ENCODE data around the gene ZRANB3.

The ZRANB3 gene

DNA sequence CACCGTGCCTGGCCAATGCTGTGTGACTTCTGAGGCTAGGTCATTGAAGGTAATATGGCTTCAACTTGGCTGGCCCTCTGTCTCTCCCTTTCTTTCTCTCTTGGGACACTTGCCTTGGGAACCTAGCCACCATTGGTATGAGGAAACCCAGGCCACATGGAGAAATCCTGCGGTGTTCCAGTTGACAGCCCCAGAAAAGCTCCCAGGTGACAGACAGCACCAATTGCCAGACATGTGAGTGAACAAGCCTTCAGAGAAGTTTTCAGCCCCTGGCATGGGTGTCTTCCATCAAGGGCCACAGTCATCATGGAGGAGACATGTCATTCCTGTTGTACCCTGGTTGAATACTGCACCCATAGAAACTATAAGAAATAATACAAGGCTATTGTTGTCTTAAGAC lies 292.4 kb downstream of the ZRANB3 start:
- no peak for ATAC-seq (ENCODE audit: low read depth)

DNA sequence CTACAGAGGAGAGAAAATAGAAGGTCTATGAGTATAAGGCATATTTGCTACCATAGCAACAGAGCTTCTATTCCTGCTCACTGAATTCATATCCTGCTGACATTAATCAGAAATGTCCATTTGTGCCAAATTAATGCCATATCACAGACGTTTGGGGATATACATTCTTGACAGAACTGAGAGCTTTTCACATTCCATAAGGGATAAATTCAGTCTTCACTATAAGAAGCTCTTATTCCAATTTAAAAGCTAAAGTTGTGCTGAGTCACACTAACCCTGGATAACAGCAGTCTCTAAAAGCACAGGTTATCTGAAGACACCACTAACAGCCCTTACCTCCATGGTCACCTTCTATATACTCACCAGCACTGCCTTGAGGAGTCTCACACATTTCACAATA lies 300.9 kb downstream of the ZRANB3 start:
- Mint-ChIP-seq H3K4me3 (no peak overlapping the region), H3K4me1 (no peaks in the 10 kb centered on the region), H3K27ac (no peak overlapping the region), H3K9me3 (peaks cover 9% of the 10 kb centered on the region), H3K36me3 (peaks cover 30% of the 10 kb centered on the region), H3K27me3 (no peaks in the 10 kb centered on the region)
- DNase-seq (ENCODE audit: low spot score in 2 of 2): no peak
- no peak for ATAC-seq (ENCODE audit: low read depth)

More for the DNA sequence above, 292.4 kb downstream of the ZRANB3 start:
- no peak for DNase-seq (ENCODE audit: low spot score in 2 of 2)
- Mint-ChIP-seq H3K9me3 (peaks cover 4% of the 10 kb centered on the region), H3K27me3 (no peaks in the 10 kb centered on the region), H3K4me3 (no peak overlapping the region), H3K4me1 (no peaks in the 10 kb centered on the region), H3K27ac (no peak overlapping the region), H3K36me3 (peaks cover 11% of the 10 kb centered on the region)

GRCh38 chr2:135227386-135227785 lies 303.6 kb downstream of the ZRANB3 start:
- no peak for ATAC-seq (ENCODE audit: low read depth)
- H3K27ac Mint-ChIP-seq: no peak overlapping the region

GRCh38 chr2:135226961-135227360 lies 304.1 kb downstream of the ZRANB3 start:
- ATAC-seq (ENCODE audit: low read depth): no peak
- H3K36me3 Mint-ChIP-seq: peaks cover 19% of the 10 kb centered on the region
- H3K27ac Mint-ChIP-seq: no peak overlapping the region
- H3K9me3 Mint-ChIP-seq: peaks cover 3% of the 10 kb centered on the region
- DNase-seq (ENCODE audit: low spot score in 2 of 2): no peak
- no peak overlapping the region for H3K4me3 Mint-ChIP-seq
- H3K27me3 Mint-ChIP-seq: no peaks in the 10 kb centered on the region
- no peaks in the 10 kb centered on the region for H3K4me1 Mint-ChIP-seq

More at GRCh38 chr2:135227386-135227785, 303.6 kb downstream of the ZRANB3 start:
- DNase-seq (ENCODE audit: low spot score in 2 of 2): no peak
- H3K4me3 Mint-ChIP-seq: no peak overlapping the region
- peaks cover 19% of the 10 kb centered on the region for H3K36me3 Mint-ChIP-seq
- peaks cover 3% of the 10 kb centered on the region for H3K9me3 Mint-ChIP-seq
- no peaks in the 10 kb centered on the region for H3K4me1 Mint-ChIP-seq
- no peaks in the 10 kb centered on the region for H3K27me3 Mint-ChIP-seq

DNA sequence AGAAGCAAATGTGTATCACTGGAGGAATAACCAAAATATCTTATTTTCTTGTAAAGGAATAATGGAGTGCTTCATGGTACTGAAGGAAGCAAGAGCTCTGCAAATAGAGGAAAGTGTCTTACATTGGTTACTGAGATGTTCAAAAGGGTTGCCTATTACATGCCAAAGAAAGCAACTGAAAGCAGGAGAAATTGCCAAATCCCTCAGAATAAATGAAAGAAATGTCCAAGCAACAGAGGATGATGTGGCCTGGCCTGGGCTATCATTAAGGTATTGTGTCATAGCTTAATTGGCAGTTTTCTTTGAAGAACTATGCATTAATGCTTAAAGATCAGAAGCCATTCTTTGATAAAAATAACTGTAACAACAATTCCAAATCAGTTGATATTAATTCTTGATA lies 305.2 kb downstream of the ZRANB3 start:
- Mint-ChIP-seq H3K27ac (no peak overlapping the region), H3K27me3 (no peaks in the 10 kb centered on the region), H3K9me3 (peaks cover 3% of the 10 kb centered on the region), H3K36me3 (peaks cover 23% of the 10 kb centered on the region), H3K4me1 (no peaks in the 10 kb centered on the region), H3K4me3 (no peak overlapping the region)
- no peak for DNase-seq (ENCODE audit: low spot score in 2 of 2)
- no peak for ATAC-seq (ENCODE audit: low read depth)

DNA sequence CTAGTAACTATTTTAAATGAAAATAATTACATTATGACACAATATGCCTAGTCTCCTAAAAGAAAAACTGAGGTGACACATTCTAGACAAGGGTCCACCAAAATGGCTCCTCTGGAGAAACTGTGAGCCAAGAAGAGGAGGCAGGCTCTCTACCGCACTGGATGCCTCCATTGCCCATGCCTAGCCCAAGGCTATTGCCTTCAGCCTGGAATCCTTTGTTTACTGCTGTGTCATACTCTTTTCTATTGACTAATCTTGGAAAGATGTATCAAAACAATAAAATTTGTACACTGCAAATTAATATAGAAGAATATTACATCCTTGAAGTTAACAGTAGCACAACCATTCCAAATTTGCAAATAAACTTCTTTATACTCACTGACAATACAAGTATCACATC lies 311.8 kb downstream of the ZRANB3 start:
- Mint-ChIP-seq H3K27me3 (no peaks in the 10 kb centered on the region), H3K9me3 (no peaks in the 10 kb centered on the region), H3K4me1 (no peaks in the 10 kb centered on the region), H3K27ac (no peak overlapping the region), H3K4me3 (no peak overlapping the region), H3K36me3 (peaks cover 20% of the 10 kb centered on the region)
- DNase-seq (ENCODE audit: low spot score in 2 of 2) (no peak), ATAC-seq (ENCODE audit: low read depth) (no peak)

GRCh38 chr2:135218426-135218825 lies 312.6 kb downstream of the ZRANB3 start:
- no peaks in the 10 kb centered on the region for H3K27me3 Mint-ChIP-seq
- H3K36me3 Mint-ChIP-seq: peaks cover 21% of the 10 kb centered on the region
- no peak overlapping the region for H3K27ac Mint-ChIP-seq

GRCh38 chr2:135212757-135213156 lies 318.3 kb downstream of the ZRANB3 start:
- Mint-ChIP-seq H3K27me3 (no peaks in the 10 kb centered on the region), H3K9me3 (peaks cover 2% of the 10 kb centered on the region), H3K4me1 (no peaks in the 10 kb centered on the region), H3K4me3 (no peak overlapping the region), H3K36me3 (peaks cover 15% of the 10 kb centered on the region), H3K27ac (no peak overlapping the region)
- ATAC-seq (ENCODE audit: low read depth) (no peak), DNase-seq (ENCODE audit: low spot score in 2 of 2) (no peak)

More at GRCh38 chr2:135218426-135218825, 312.6 kb downstream of the ZRANB3 start:
- no peaks in the 10 kb centered on the region for H3K9me3 Mint-ChIP-seq
- H3K4me1 Mint-ChIP-seq: no peaks in the 10 kb centered on the region
- H3K4me3 Mint-ChIP-seq: no peak overlapping the region
- DNase-seq (ENCODE audit: low spot score in 2 of 2): no peak
- no peak for ATAC-seq (ENCODE audit: low read depth)

GRCh38 chr2:135208016-135208415 lies 323.0 kb downstream of the ZRANB3 start:
- Mint-ChIP-seq H3K4me1 (no peaks in the 10 kb centered on the region), H3K36me3 (peaks cover 9% of the 10 kb centered on the region), H3K27me3 (no peaks in the 10 kb centered on the region), H3K4me3 (no peak overlapping the region), H3K9me3 (peaks cover 2% of the 10 kb centered on the region), H3K27ac (no peak overlapping the region)
- DNase-seq (ENCODE audit: low spot score in 2 of 2): no peak
- ATAC-seq (ENCODE audit: low read depth): no peak

- no peak overlapping the region for H3K27ac Mint-ChIP-seq
- H3K4me3 Mint-ChIP-seq: no peak overlapping the region
- DNase-seq (ENCODE audit: low spot score in 2 of 2) (no peak), ATAC-seq (ENCODE audit: low read depth) (no peak)
- no peaks in the 10 kb centered on the region for H3K4me1 Mint-ChIP-seq
- H3K9me3 Mint-ChIP-seq: no peaks in the 10 kb centered on the region
- no peaks in the 10 kb centered on the region for H3K27me3 Mint-ChIP-seq
- H3K36me3 Mint-ChIP-seq: peaks cover 13% of the 10 kb centered on the region
Measured at GRCh38 chr2:135203944-135204343, 327.1 kb downstream of the ZRANB3 start.

GRCh38 chr2:135202751-135203150 lies 328.3 kb downstream of the ZRANB3 start:
- Mint-ChIP-seq H3K4me3 (no peak overlapping the region), H3K36me3 (peaks cover 17% of the 10 kb centered on the region), H3K27me3 (no peaks in the 10 kb centered on the region), H3K4me1 (no peaks in the 10 kb centered on the region), H3K27ac (no peak overlapping the region), H3K9me3 (no peaks in the 10 kb centered on the region)
- no peak for ATAC-seq (ENCODE audit: low read depth)
- DNase-seq (ENCODE audit: low spot score in 2 of 2): no peak

DNA sequence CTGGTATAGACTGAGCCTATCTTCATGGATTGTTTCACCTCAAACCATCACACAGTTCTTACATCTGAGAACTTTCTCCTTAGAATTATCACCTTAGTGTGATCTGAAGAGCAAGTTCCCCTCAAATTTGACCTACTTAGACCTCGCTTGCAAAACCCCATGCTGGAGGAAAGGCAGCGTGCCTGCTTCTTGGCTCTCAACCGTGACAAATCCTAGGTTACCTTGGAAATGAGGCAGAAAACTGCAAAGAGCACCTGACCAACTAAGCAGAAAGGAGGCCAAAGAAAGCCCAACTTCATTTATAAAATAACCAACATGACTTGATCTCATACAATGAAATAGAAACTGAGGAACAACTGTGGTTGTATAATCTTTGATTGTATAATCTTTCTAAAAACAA lies 332.5 kb downstream of the ZRANB3 start:
- ATAC-seq (ENCODE audit: low read depth): no peak
- Mint-ChIP-seq H3K27ac (no peak overlapping the region), H3K27me3 (no peaks in the 10 kb centered on the region)

GRCh38 chr2:135190799-135191198 lies 340.2 kb downstream of the ZRANB3 start:
- DNase-seq (ENCODE audit: low spot score in 2 of 2) (no peak), ATAC-seq (ENCODE audit: low read depth) (no peak)
- Mint-ChIP-seq H3K4me3 (no peak overlapping the region), H3K9me3 (peaks cover 19% of the 10 kb centered on the region), H3K36me3 (peaks cover 19% of the 10 kb centered on the region), H3K4me1 (no peaks in the 10 kb centered on the region), H3K27me3 (no peaks in the 10 kb centered on the region), H3K27ac (no peak overlapping the region)

More for the DNA sequence above, 332.5 kb downstream of the ZRANB3 start:
- no peak for DNase-seq (ENCODE audit: low spot score in 2 of 2)
- no peaks in the 10 kb centered on the region for H3K4me1 Mint-ChIP-seq
- peaks cover 10% of the 10 kb centered on the region for H3K36me3 Mint-ChIP-seq
- H3K4me3 Mint-ChIP-seq: no peak overlapping the region
- H3K9me3 Mint-ChIP-seq: peaks cover 1% of the 10 kb centered on the region

- no peak for DNase-seq (ENCODE audit: low spot score in 2 of 2)
- Mint-ChIP-seq H3K27me3 (no peaks in the 10 kb centered on the region), H3K27ac (no peak overlapping the region), H3K4me3 (no peak overlapping the region), H3K36me3 (peaks cover 21% of the 10 kb centered on the region), H3K9me3 (peaks cover 18% of the 10 kb centered on the region), H3K4me1 (no peaks in the 10 kb centered on the region)
- no peak for ATAC-seq (ENCODE audit: low read depth)
Measured at GRCh38 chr2:135189148-135189547, 341.9 kb downstream of the ZRANB3 start.

GRCh38 chr2:135187270-135187669 lies 343.7 kb downstream of the ZRANB3 start:
- ATAC-seq (ENCODE audit: low read depth) (no peak), DNase-seq (ENCODE audit: low spot score in 2 of 2) (no peak)
- Mint-ChIP-seq H3K27ac (no peak overlapping the region), H3K36me3 (peaks cover 18% of the 10 kb centered on the region), H3K9me3 (peaks cover 9% of the 10 kb centered on the region), H3K4me3 (no peak overlapping the region), H3K27me3 (no peaks in the 10 kb centered on the region), H3K4me1 (no peaks in the 10 kb centered on the region)
